Cardiac fibroblast (primary cell): ENCODE results near the gene GPLD1.
"Not testable (repeated sequence)": the region's sequence is repeated elsewhere in the genome, so short reads cannot be mapped to it uniquely, and the experiment has no call there.

Experiments
- DNase-seq, 2 donors: peaks; one replicate each; pipeline versions ENCODE4 v3.0.0 to v3.0.0-alpha.2; 2010; ENCODE audit warnings: low read depth in 2 of 2
- H3K4me3 ChIP-seq, 2 donors: replicated peaks in 1 of 2; 1 replicate in 1 of 2; 2 replicates in 1 of 2; pipeline ENCODE4 v1.5.1; 2011; ENCODE audit warnings: low read depth in 2 of 2, low read length in 2 of 2, mild to moderate bottlenecking in 2 of 2, moderate library complexity in 1 of 2
- CTCF ChIP-seq: IDR thresholded peaks from one replicate; pipeline ENCODE4 v1.5.1; 2011; ENCODE audit warnings: low read depth, mild to moderate bottlenecking, low read length, inconsistent platforms

GPLD1 gene

GRCh38 chr6:24513602-24514001 lies 24.2 kb upstream of the GPLD1 start:
- H3K4me3 ChIP-seq = no peak overlapping the region
- TF ChIP-seq CTCF = no peak
- DNase-seq = no peak

- not testable (repeated sequence) for DNase-seq, H3K4me3 ChIP-seq
These were observed 22.6 kb upstream of the GPLD1 start for GRCh38 chr6:24511976-24512375.

GRCh38 chr6:24506814-24507520 lies 17.6 kb upstream of the GPLD1 start:
- no peak for DNase-seq
- no peak for TF ChIP-seq CTCF
- no peak overlapping the region for H3K4me3 ChIP-seq

DNA sequence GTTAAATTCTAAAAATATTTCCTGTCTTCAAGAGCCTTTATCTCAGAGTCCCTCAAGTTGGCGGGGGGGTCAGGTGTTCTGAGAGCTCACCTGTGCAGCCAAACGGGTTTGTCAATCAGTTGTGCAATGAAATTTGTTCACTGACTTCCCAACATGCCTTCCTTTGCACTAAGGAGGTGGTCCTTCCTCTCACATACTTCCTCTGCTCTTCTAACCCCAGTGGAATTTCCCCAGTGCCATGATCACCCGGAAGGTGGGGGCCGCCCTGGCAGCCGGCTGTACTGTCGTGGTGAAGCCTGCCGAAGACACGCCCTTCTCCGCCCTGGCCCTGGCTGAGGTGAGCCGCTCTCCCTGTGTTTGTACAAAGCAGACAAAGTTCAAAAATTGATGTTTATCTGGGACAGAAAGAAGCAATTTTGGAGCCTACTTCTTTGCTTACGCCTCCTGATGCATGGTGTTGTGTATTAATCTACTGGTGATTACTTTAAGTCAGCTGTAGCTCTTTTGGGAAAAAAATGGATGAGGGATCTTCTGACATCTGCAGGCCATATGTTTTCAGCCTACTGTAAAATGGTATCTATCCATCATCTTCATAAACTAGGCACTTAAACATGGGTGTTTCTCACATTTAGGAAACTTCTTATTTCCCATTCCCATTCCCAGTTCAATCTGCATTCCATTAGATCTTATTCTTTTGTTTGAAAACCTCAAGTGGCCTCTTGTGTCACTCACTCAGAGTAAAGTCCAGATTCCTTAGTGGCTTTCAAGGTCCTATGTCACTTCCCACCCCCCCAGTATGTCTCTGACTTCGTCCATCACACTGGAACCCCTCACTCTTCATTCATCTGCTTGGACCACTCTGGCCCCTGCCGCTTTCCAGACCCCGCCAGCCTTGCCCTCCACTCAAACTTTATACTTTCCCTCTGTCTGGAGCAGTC lies 15.5 kb upstream of the GPLD1 start:
- H3K4me3 ChIP-seq = no peak overlapping the region
- no peak for TF ChIP-seq CTCF
- DNase-seq = no peak

DNA sequence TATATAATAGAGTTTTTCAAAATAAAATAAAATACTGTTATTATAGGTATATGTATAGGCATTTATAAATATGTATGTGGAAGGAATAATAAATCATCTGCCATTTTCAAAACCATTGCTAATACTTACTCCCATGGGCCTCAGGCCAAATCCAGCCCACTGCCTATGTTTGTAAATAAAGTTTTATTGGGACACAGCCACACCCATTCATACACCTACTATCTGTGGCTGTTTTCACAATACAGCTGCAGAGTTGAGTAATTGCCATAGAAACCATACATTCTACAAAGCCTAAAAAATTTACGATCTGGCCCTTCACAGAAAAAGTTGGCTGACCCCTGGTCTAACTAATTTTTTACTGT lies 14.9 kb upstream of the GPLD1 start:
- TF ChIP-seq CTCF = no peak
- DNase-seq = no peak
- no peak overlapping the region for H3K4me3 ChIP-seq

DNA sequence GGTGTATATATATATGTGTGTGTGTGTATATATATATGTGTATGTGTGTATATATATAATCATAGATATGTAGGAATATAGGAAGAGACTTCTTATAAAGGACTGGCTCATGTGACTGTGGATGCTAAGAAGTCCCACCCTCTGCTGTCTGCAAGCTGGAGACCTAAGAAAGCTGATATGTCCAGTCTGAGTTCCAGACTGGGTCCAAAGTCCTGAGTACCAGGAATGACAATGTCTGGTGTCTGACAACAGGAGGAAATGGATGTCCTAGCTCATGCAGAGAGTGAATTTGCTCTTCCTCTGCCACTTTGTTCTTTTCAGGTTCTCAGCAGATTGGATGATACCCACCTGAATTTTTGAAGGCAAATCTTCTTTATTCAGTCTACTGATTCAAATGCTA lies 12.5 kb upstream of the GPLD1 start:
- no peak for TF ChIP-seq CTCF
- H3K4me3 ChIP-seq = no peak overlapping the region
- DNase-seq = no peak

DNA sequence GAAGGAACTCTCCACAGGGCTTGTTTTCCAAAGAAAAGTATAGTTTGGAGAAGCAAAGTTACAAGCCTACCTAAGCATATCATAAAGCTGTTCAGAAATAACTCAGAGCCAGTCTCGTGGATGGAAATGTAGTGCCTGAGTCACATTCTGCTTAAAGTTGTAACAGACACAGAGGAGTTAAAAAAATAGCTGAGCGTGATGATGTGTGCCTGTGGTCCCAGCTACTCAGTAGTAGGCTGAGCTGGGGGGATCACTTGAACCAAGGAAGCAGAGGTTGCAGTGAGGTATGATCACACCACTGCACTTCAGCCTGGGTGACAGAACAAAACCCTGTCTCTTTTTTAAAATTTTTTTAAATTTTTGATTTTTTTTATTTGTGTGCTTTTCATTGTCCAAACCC lies 12.0 kb upstream of the GPLD1 start:
- no peak overlapping the region for H3K4me3 ChIP-seq
- no peak for DNase-seq
- TF ChIP-seq CTCF = no peak
